Endothelial cell of umbilical vein (primary cell): ENCODE measurements around the gene KIF5C. TPM values are rescaled to one million over a fixed set of nuclear protein-coding genes. Genes with fewer than 3 reads are reported as not detected.

Source experiments
- BruUV-seq: library from RNA; stranded (reverse); fragments of 400-500 nt; replicated peaks from 2 replicates; lab custom pipeline; 2021; lab: Mats Ljungman, UMichigan
- CTCF ChIA-PET: fragments of 300-600, 350-600 bp; sonication (Branson Sonifier 250); formaldehyde crosslinking; loops from one replicate; lab custom pipeline; 2021; ENCODE audit warnings: antibody characterized with exemption, inconsistent platforms; lab: Charles Lee
- POLR2A ChIA-PET: fragments of 300-600, 350-600 bp; sonication (Branson Sonifier 250); formaldehyde crosslinking; loops from one replicate; lab custom pipeline; 2021; ENCODE audit warnings: antibody characterized with exemption, inconsistent platforms; lab: Charles Lee
- DNase-seq: peaks from one replicate; pipeline ENCODE4 v3.0.0-alpha.2; 2011; ENCODE audit warnings: low read depth, low spot score
- FAIRE-seq: peaks from 2 replicates; lab custom pipeline; 2011; peaks lifted over from hg19 to GRCh38; lab: Jason Lieb, UNC
- H2AFZ ChIP-seq: 2 replicates; pipeline ENCODE4 v1.6.0; 2012; ENCODE audit warnings: low read depth, low read length, control low read depth, inconsistent platforms
- H3K27ac ChIP-seq: 2 replicates; pipeline ENCODE4 v1.5.1; 2011; ENCODE audit warnings: low read depth, mild to moderate bottlenecking, control low read depth, low read length, moderate library complexity; ENCODE audit not compliant: insufficient read depth
- H3K27me3 ChIP-seq, 2 experiments: 2 replicates each; pipeline versions ENCODE4 v1.6.0 to v1.6.1; 2011; ENCODE audit warnings: low read length in 2 of 2, mixed read lengths in 1 of 2; ENCODE audit not compliant: control insufficient read depth in 2 of 2, insufficient read depth in 2 of 2
- H3K36me3 ChIP-seq, 2 experiments: 2 replicates in 1 of 2; 3 replicates in 1 of 2; pipeline ENCODE4 v1.5.1; 2011; ENCODE audit warnings: low read length in 2 of 2, mild to moderate bottlenecking in 1 of 2, moderate library complexity in 1 of 2; ENCODE audit not compliant: control insufficient read depth in 2 of 2, insufficient read depth in 2 of 2; ENCODE audit errors: extremely low read depth in 1 of 2
- H3K4me1 ChIP-seq: 3 replicates; pipeline ENCODE4 v1.5.1; 2011; ENCODE audit warnings: mild to moderate bottlenecking, low read length; ENCODE audit not compliant: control insufficient read depth, insufficient read depth; ENCODE audit errors: extremely low read depth
- H3K4me2 ChIP-seq: 2 replicates; pipeline ENCODE4 v1.6.1; 2011; ENCODE audit warnings: low read length, control low read depth, mixed read lengths; ENCODE audit not compliant: insufficient read depth
- H3K4me3 ChIP-seq, 3 experiments: fragments of 200-600 bp in 1 of 3; sonication (generic), shearing (Covaris generic) in 1 of 3; replicated peaks in 1 of 3; 2 replicates each; pipeline ENCODE4 v1.5.1; 2011 to 2016; ENCODE audit warnings: control low read depth in 3 of 3, low read length in 3 of 3, mild to moderate bottlenecking in 2 of 3, inconsistent platforms in 1 of 3, low read depth in 1 of 3, moderate library complexity in 1 of 3; ENCODE audit not compliant: insufficient read depth in 1 of 3
- H3K79me2 ChIP-seq: 2 replicates; pipeline ENCODE4 v1.6.0; 2012; ENCODE audit warnings: low read length, inconsistent platforms; ENCODE audit not compliant: control insufficient read depth, insufficient read depth
- H3K9ac ChIP-seq: replicated peaks from 2 replicates; pipeline ENCODE3; 2011; ENCODE audit warnings: low read length, control low read depth; ENCODE audit not compliant: insufficient read depth; ENCODE audit errors: extremely low read depth
- H3K9me1 ChIP-seq: replicated peaks from 3 replicates; pipeline ENCODE4 v1.6.0; 2011; ENCODE audit warnings: mild to moderate bottlenecking, low read length; ENCODE audit not compliant: control insufficient read depth, insufficient read depth; ENCODE audit errors: extremely low read depth
- H3K9me3 ChIP-seq: replicated peaks from 2 replicates; pipeline ENCODE4 v1.5.1; 2012; ENCODE audit warnings: low read length, inconsistent platforms; ENCODE audit not compliant: control insufficient read depth, insufficient read depth
- H4K20me1 ChIP-seq: replicated peaks from 2 replicates; pipeline ENCODE3; 2011; ENCODE audit warnings: mild to moderate bottlenecking, low read length; ENCODE audit not compliant: control insufficient read depth, insufficient read depth; ENCODE audit errors: extremely low read depth
- EZH2 ChIP-seq: IDR thresholded peaks from 2 replicates; pipeline ENCODE4 v1.6.1; 2012; ENCODE audit warnings: borderline replicate concordance, low read depth, mild to moderate bottlenecking, moderate library complexity, low read length, inconsistent platforms; ENCODE audit not compliant: severe bottlenecking
- FOS ChIP-seq: IDR thresholded peaks from 2 replicates; pipeline ENCODE4 v1.6.1; 2011; ENCODE audit warnings: mild to moderate bottlenecking, low read length, moderate library complexity, borderline replicate concordance; ENCODE audit not compliant: insufficient read depth
- GATA2 ChIP-seq: IDR thresholded peaks from 2 replicates; pipeline ENCODE4 v1.7.0; 2011; ENCODE audit warnings: low read depth, mild to moderate bottlenecking, moderate library complexity, mixed read lengths, low read length; ENCODE audit not compliant: insufficient read length, insufficient read depth
- JUN ChIP-seq: IDR thresholded peaks from 2 replicates; pipeline ENCODE4 v1.6.1; 2011; ENCODE audit warnings: borderline replicate concordance, low read depth; ENCODE audit not compliant: insufficient read length, insufficient read depth
- MAX ChIP-seq: IDR thresholded peaks from 2 replicates; pipeline ENCODE4 v1.6.1; 2011; ENCODE audit not compliant: insufficient read depth, insufficient read length
- MYC ChIP-seq: IDR thresholded peaks from one replicate; pipeline ENCODE4 v1.6.1; 2011; ENCODE audit warnings: mild to moderate bottlenecking, low read depth, low read length
- POLR2A ChIP-seq: IDR thresholded peaks from 2 replicates; pipeline ENCODE4 v1.6.1; 2012; ENCODE audit warnings: low read depth, mild to moderate bottlenecking, control low read depth, low read length
- dilution Hi-C: fragments of 300-500 bp; cut with MboI; formaldehyde crosslinking; loops from one replicate; pipeline ENCODE4 v1.15.0; 2019; ENCODE audit warnings: low sequenced_read_pairs; ENCODE audit not compliant: extremely low pct_ligation_motif_present
- intact Hi-C: fragments of 100-400 bp; cut with micrococcal nuclease; formaldehyde crosslinking; loops from one replicate; pipeline ENCODE4 v1.10.0; 2022
- polyA plus RNA-seq, 4 experiments: library from polyadenylated mRNA; depleted of rRNA in 3 of 4; stranded (reverse) in 3 of 4; unstranded in 1 of 4; fragments of >200 nt; gene quantifications; 2 replicates each; pipeline versions ENCODE4 v1.2.1 to v1.2.3, GENCODE V29; 2011 to 2012; ENCODE audit warnings: missing spikeins in 1 of 4
- total RNA-seq: library from RNA; stranded (reverse); gene quantifications from 2 replicates; pipeline ENCODE4 v1.2.3, GENCODE V29; 2021

The KIF5C gene
- total and polyA plus RNA-seq, 2 donors (not counting 3 experiments of a cell fraction or from before 2014, with no cell fraction given), result 0.01 to 0.55 TPM

GRCh38 chr2:148907085-148907785 is 32.2 kb downstream of the KIF5C start:
- no peaks in the 10 kb centered on the region for H3K79me2 ChIP-seq
- BruUV-seq, result no TSS peak
- H2AFZ ChIP-seq, result no peak overlapping the region
- dilution Hi-C loops (no loop called here), intact Hi-C loops (no loop called here)
- H4K20me1 ChIP-seq, result no peaks in the 10 kb centered on the region
- no peaks in the 10 kb centered on the region for H3K36me3 ChIP-seq
- H3K9me3 ChIP-seq, result no peaks in the 10 kb centered on the region
- TF ChIP-seq EZH2, result no peak
- TF ChIP-seq MAX, result no peak
- no peak for TF ChIP-seq MYC
- TF ChIP-seq FOS, result no peak
- no peak for TF ChIP-seq POLR2A
- TF ChIP-seq GATA2, result no peak
- FAIRE-seq (no peak), DNase-seq (no peak)
- H3K27ac ChIP-seq, result no peak overlapping the region
- ChIA-PET CTCF (no interaction called here), POLR2A (no interaction called here)
- no peaks in the 10 kb centered on the region for H3K9me1 ChIP-seq
- no peak overlapping the region for H3K4me2 ChIP-seq
- H3K9ac ChIP-seq, result no peak overlapping the region
- no peaks in the 10 kb centered on the region for H3K4me1 ChIP-seq
- H3K4me3 ChIP-seq, result no peak overlapping the region
- H3K27me3 ChIP-seq, result peaks cover 0 to 2% of the 10 kb centered on the region in 2 experiments

GRCh38 chr2:148909114-148909513 is 34.1 kb downstream of the KIF5C start:
- Histone ChIP-seq H3K36me3 (no peaks in the 10 kb centered on the region), H3K27me3 (no peaks in the 10 kb centered on the region), H3K4me1 (no peaks in the 10 kb centered on the region), H3K4me3 (no peak overlapping the region), H3K27ac (no peak overlapping the region), H3K79me2 (no peaks in the 10 kb centered on the region), H4K20me1 (no peaks in the 10 kb centered on the region), H3K4me2 (no peak overlapping the region), H3K9me3 (no peaks in the 10 kb centered on the region), H3K9ac (no peak overlapping the region), H2AFZ (no peak overlapping the region), H3K9me1 (no peaks in the 10 kb centered on the region)
- TF ChIP-seq POLR2A (no peak), EZH2 (no peak), GATA2 (no peak), JUN (no peak), FOS (no peak), MYC (no peak)
- ChIA-PET CTCF (interaction anchor here (1.7 kb wide), 1 partner anchor 9 kb away, joined by 4 read pairs; no protein-coding TSS in a partner anchor), POLR2A (no interaction called here)
- FAIRE-seq, result no peak
- no TSS peak for BruUV-seq
- dilution Hi-C loops, result no loop called here
- intact Hi-C loops, result no loop called here
- no peak for DNase-seq
